HepG2 (cell line): ENCODE measurements around the gene TMEM129. TPM values are rescaled to one million over a fixed set of nuclear protein-coding genes. Genes with fewer than 3 reads are reported as not detected.
A peak's percentile ranks its signal among the peaks of the same experiment; 100 is the strongest.

Source experiments
- ATF1 ChIP-seq: IDR thresholded peaks from 2 replicates; pipeline ENCODE4 v1.6.1; 2016; ENCODE audit warnings: mild to moderate bottlenecking, control low read depth
- CREM ChIP-seq, 2 experiments: sonication (generic) in 1 of 2; formaldehyde crosslinking in 1 of 2; IDR thresholded peaks; 2 replicates each; pipeline versions ENCODE4 v1.4.0 to v1.6.1; 2016 to 2020; ENCODE audit warnings: antibody characterized with exemption in 1 of 2, mild to moderate bottlenecking in 1 of 2, missing genetic modification reagents in 1 of 2
- DNMT3B ChIP-seq: conservative IDR thresholded peaks from 2 replicates; pipeline ENCODE4 v1.6.1; 2016; ENCODE audit warnings: missing biosample characterization, control low read depth
- EP300 ChIP-seq, 3 experiments: sonication (generic) in 1 of 3; formaldehyde crosslinking in 1 of 3; IDR thresholded peaks; 2 replicates each; pipeline versions ENCODE4 v1.5.1 to v1.6.1; 2011 to 2020; ENCODE audit warnings: low read depth in 2 of 3, low read length in 2 of 3, borderline replicate concordance in 1 of 3, improper control_type of control experiment in 1 of 3, mild to moderate bottlenecking in 1 of 3, missing genetic modification reagents in 1 of 3, moderate library complexity in 1 of 3
- GFI1 ChIP-seq: sonication (generic); formaldehyde crosslinking; IDR thresholded peaks from 2 replicates; pipeline ENCODE4 v1.5.0; 2020; ENCODE audit warnings: missing genetic modification reagents, mild to moderate bottlenecking, borderline replicate concordance
- GTF2F1 ChIP-seq: fragments of 150-350 bp; IDR thresholded peaks from 2 replicates; pipeline ENCODE4 v1.6.1; 2014; ENCODE audit warnings: low read length
- HMGXB3 ChIP-seq: sonication (generic); formaldehyde crosslinking; IDR thresholded peaks from 2 replicates; pipeline ENCODE4 v1.4.0; 2020; ENCODE audit warnings: missing genetic modification reagents, borderline replicate concordance
- NFE2L2 ChIP-seq: fragments of 150-350 bp; IDR thresholded peaks from 2 replicates; pipeline ENCODE4 v1.6.1; 2014; ENCODE audit warnings: low read length
- PBX3 ChIP-seq: sonication (generic); formaldehyde crosslinking; IDR thresholded peaks from 2 replicates; pipeline ENCODE4 v1.8.1; 2023; ENCODE audit warnings: missing genetic modification reagents, inconsistent platforms, borderline replicate concordance
- SRY ChIP-seq: sonication (generic); formaldehyde crosslinking; IDR thresholded peaks from 2 replicates; pipeline ENCODE4 v1.8.0; 2022; ENCODE audit warnings: mild to moderate bottlenecking, missing genetic modification reagents
- SYNCRIP ChIP-seq: fragments of 200-400 bp; formaldehyde crosslinking; IDR thresholded peaks from 2 replicates; pipeline ENCODE4 v1.6.1; 2018; ENCODE audit warnings: mild to moderate bottlenecking, low read depth, low read length; ENCODE audit not compliant: insufficient read depth
- TMF1 ChIP-seq: sonication (generic); formaldehyde crosslinking; IDR thresholded peaks from 2 replicates; pipeline ENCODE4 v1.8.1; 2022; ENCODE audit warnings: low read depth, missing genetic modification reagents
- U2AF2 ChIP-seq: fragments of 200-400 bp; formaldehyde crosslinking; IDR thresholded peaks from 2 replicates; pipeline ENCODE4 v1.6.1; 2017; ENCODE audit warnings: low read depth, mild to moderate bottlenecking, low read length
- ZBTB34 ChIP-seq: sonication (generic); formaldehyde crosslinking; IDR thresholded peaks from 2 replicates; pipeline ENCODE4 v1.8.0; 2022; ENCODE audit warnings: mild to moderate bottlenecking, missing genetic modification reagents
- ZNF616 ChIP-seq: sonication (generic); formaldehyde crosslinking; IDR thresholded peaks from 2 replicates; pipeline ENCODE4 v1.5.0; 2020; ENCODE audit warnings: low read depth, mild to moderate bottlenecking, missing genetic modification reagents
- ZNF737 ChIP-seq: sonication (generic); formaldehyde crosslinking; IDR thresholded peaks from 2 replicates; pipeline ENCODE4 v1.5.0; 2020; ENCODE audit warnings: missing genetic modification reagents, mild to moderate bottlenecking, borderline replicate concordance
- ZNF878 ChIP-seq: sonication (generic); formaldehyde crosslinking; IDR thresholded peaks from 2 replicates; pipeline ENCODE4 v1.8.1; 2023; ENCODE audit warnings: mild to moderate bottlenecking, missing genetic modification reagents, moderate library complexity
- ZSCAN5A ChIP-seq: sonication (generic); formaldehyde crosslinking; IDR thresholded peaks from 2 replicates; pipeline ENCODE4 v1.8.0; 2022; ENCODE audit warnings: mild to moderate bottlenecking, missing genetic modification reagents, borderline replicate concordance
- polyA plus RNA-seq, 8 experiments: library from polyadenylated mRNA; depleted of rRNA in 3 of 8; stranded (reverse) in 7 of 8; unstranded in 1 of 8; fragments of >200 nt; fragmentation: Illumina TruSeq in 4 of 8; extraction: Trizol in 4 of 8; gene quantifications; 2 replicates each; pipeline versions ENCODE4 v1.2.1 to v1.2.3, GENCODE V29; 2011 to 2016; ENCODE audit warnings: low read depth in 4 of 8, missing spikeins in 1 of 8, mixed read lengths in 1 of 8; ENCODE audit not compliant: insufficient read depth in 1 of 8
- total RNA-seq, 5 experiments: library from RNA; depleted of rRNA; stranded (reverse); fragments of >200 nt; fragmentation: Illumina TruSeq; extraction: Trizol; gene quantifications; 2 replicates each; pipeline ENCODE4 v1.2.3, GENCODE V29; 2016; ENCODE audit warnings: low read depth in 1 of 5

The TMEM129 gene
- total and polyA plus RNA-seq, 2 of the 13 experiments (the other 11 are each of a cell fraction or from before 2014, with no cell fraction given) = 19.0 to 25.8 TPM

GRCh38 chr4:1767061-1767769 is 46.1 kb upstream of the TMEM129 start (continued):
- peak in 1 of 2 experiments; percentile 18; a peak in 1 of 4 replicates for TF ChIP-seq EP300 (IDR thresholded peaks at IDR 0.05; ENCODE audit: low read depth in 2 of 2, low read length in 2 of 2)
- no peak for TF ChIP-seq EP300 (CRISPR knock-in tag; IDR thresholded peaks at IDR 0.05; ENCODE audit: borderline replicate concordance)
- no peak for TF ChIP-seq PBX3 (CRISPR knock-in tag)
- 0 out of 2 replicates have a peak, but pooled peaks have one; percentile 6 for TF ChIP-seq DNMT3B (CRISPR knock-in tag)
- no peak for TF ChIP-seq SRY (CRISPR knock-in tag)
- TF ChIP-seq ZNF737 (CRISPR knock-in tag) = no peak
- TF ChIP-seq HMGXB3 (CRISPR knock-in tag) = no peak
- TF ChIP-seq ZNF878 (CRISPR knock-in tag) = no peak
- no peak for TF ChIP-seq NFE2L2
- TF ChIP-seq ZSCAN5A (CRISPR knock-in tag) = no peak
- TF ChIP-seq GFI1 (CRISPR knock-in tag) = 0 out of 2 replicates have a peak, but pooled peaks have one; percentile 0
- no peak for TF ChIP-seq TMF1
- TF ChIP-seq GTF2F1 = no peak
- TF ChIP-seq ZNF616 (CRISPR knock-in tag) = no peak
- no peak for TF ChIP-seq CREM (IDR thresholded peaks at IDR 0.05)
- TF ChIP-seq CREM (CRISPR knock-in tag; IDR thresholded peaks at IDR 0.05) = no peak
- no peak for TF ChIP-seq U2AF2
- no peak for TF ChIP-seq SYNCRIP
- TF ChIP-seq ZBTB34 (CRISPR knock-in tag) = no peak
- TF ChIP-seq ATF1 (CRISPR knock-in tag) = no peak
